NK-92 (cell line): ENCODE data around the gene TMSB15C.

ENCODE experiments used
- DNase-seq: peaks from one replicate; lab custom pipeline; 2025; ENCODE audit not compliant: unreplicated experiment; lab: John Stamatoyannopoulos, UW

TMSB15C gene

GRCh38 chrX:104047171-104047570 lies 28.9 kb downstream of the TMSB15C start:
- no peak for DNase-seq

GRCh38 chrX:104045642-104046041 lies 30.4 kb downstream of the TMSB15C start:
- DNase-seq = no peak

- no peak for DNase-seq
Observed at GRCh38 chrX:104041003-104041402, 35.0 kb downstream of the TMSB15C start.

- DNase-seq = no peak
Observed at GRCh38 chrX:104039689-104040505, 36.1 kb downstream of the TMSB15C start, which contains the start of gene H2BW2. Gene H2BW2 (plus strand): TSS chrX:104039956. CDS start chrX:104039995, 39 bp downstream.
